Measurements from ENCODE around the gene METTL1. TPM values are rescaled to one million over a fixed set of nuclear protein-coding genes. Genes with fewer than 3 reads are reported as not detected.
A peak's percentile ranks its signal among the peaks of the same experiment; 100 is the strongest.

Gene METTL1
- polyA plus RNA-seq, 1 donor = 22.8 TPM

DNA sequence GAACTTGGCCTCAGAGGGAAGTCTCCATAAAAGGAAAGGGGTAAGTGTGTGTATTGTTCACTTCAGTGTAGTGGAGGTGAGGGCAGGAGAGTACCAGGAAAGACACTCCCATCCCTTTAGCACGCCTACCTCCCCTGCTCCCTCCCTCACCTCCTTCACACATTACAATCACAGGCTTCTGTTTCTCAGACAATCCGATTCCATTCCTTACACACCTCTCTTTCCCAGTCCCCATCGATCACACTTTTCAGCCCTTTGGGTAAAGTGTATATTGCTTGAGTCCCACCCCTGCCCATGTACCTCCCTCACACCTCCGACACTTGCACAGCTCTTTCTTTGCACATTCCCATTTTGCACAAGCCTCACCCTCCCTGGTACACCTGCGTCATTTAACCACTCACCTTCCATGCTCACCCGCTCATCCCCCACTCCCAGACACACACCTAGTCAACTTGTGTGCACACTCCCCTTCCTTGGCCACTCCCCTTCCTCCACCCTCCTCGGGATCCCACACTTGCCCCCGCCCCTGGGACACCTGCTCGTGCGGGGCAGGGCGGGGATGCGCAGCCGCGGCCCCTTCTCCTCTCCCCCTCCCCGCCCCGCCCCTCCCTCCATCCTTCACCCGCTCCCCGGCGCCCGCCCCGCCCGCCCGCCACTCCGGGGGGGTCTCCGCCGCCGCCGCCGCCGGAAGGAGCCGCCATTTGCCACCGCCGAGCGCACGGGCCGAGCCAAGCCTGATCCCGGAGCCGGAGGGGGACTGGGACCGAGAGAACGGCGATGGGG lies 17.3 kb downstream of the METTL1 start, which contains the start of gene MARCHF9:
Gene MARCHF9 (plus strand): TSS at position 693 of the 783 bp plus-strand sequence. CDS start 426 bp downstream, outside the sequence.
- peak within 1 kb of the TSS; percentile 66 for H3K4me3 ChIP-seq (ENCODE audit: low read length)
- peaks cover 30% of the 10 kb centered on the region for H3K36me3 ChIP-seq (ENCODE audit: control insufficient read depth, insufficient read depth, low read length)
- 0% methylated on average over 2 of the region's 41 CpGs for WGBS (ENCODE audit: insufficient coverage, low lambda C conversion rate)
- peak; percentile 88 to 95 for DNase-seq
- peaks cover 35% of the 10 kb centered on the region for H3K4me1 ChIP-seq (ENCODE audit: control insufficient read depth, insufficient read depth, low read length)
- H3K27ac ChIP-seq (ENCODE audit: low read length) = peak within 1 kb of the TSS; percentile 91
- peaks cover 3% of the 10 kb centered on the region for H3K9me3 ChIP-seq (ENCODE audit: control insufficient read depth, low read depth, low read length)
- no peaks in the 10 kb centered on the region for H3K27me3 ChIP-seq (ENCODE audit: control insufficient read depth, insufficient read depth, low read length)

DNA sequence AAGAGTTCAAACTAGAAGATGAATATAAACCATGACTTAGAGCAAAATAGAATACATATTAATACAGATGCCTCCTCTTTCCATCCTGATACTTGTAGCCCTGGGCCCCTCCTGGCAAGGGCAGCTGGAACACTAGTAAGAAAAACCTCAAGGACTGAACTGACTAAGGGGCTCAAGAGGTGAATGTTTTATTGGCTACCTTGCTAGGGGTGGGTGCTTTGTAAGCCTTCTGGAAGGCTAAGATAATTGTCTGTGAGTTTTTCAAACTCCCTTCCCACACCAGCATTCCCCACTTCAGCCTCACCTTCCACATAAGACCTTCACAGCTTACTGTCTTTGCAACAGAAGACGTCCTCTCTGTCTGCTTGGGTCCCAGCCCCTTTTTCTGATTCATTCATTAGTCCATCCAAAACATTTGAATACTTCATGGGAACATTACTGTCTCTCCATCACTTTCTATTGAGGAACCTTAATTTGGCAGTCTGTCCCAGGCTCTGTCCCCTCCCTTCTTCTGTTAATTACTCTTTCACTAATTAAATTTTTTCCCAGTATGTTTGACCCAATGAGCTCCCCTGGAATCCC lies 18.1 kb downstream of the METTL1 start:
- Histone ChIP-seq H3K9me3 (ENCODE audit: control insufficient read depth, low read depth, low read length) (peaks cover 3% of the 10 kb centered on the region), H3K4me3 (ENCODE audit: low read length) (no peak overlapping the region), H3K4me1 (ENCODE audit: control insufficient read depth, insufficient read depth, low read length) (peaks cover 35% of the 10 kb centered on the region), H3K27ac (ENCODE audit: low read length) (peak overlapping the region; percentile 82), H3K36me3 (ENCODE audit: control insufficient read depth, insufficient read depth, low read length) (peaks cover 33% of the 10 kb centered on the region), H3K27me3 (ENCODE audit: control insufficient read depth, insufficient read depth, low read length) (no peaks in the 10 kb centered on the region)
- no peak for DNase-seq
- WGBS (ENCODE audit: insufficient coverage, low lambda C conversion rate) = no CpG with 5 or more reads among the region's 1 CpG

DNA sequence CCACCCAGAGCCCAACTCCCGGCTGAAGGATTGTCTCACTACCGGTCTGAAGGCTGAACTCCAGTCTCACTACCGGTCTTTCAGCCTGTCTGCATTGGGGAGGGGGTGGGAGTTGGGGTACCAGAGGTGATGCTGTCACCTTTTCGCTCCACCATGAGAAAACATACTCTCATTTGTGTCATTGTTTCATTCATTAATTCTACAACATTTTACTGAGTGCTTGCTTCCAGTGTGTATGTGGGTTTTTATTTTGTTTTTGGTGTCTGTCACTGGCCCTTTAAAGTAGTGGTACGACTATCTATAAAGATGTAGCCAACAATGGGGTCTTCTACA lies 19.3 kb downstream of the METTL1 start:
- Histone ChIP-seq H3K4me1 (ENCODE audit: control insufficient read depth, insufficient read depth, low read length) (peaks cover 35% of the 10 kb centered on the region), H3K9me3 (ENCODE audit: control insufficient read depth, low read depth, low read length) (no peaks in the 10 kb centered on the region), H3K27ac (ENCODE audit: low read length) (peak overlapping the region; percentile 72), H3K27me3 (ENCODE audit: control insufficient read depth, insufficient read depth, low read length) (no peaks in the 10 kb centered on the region), H3K36me3 (ENCODE audit: control insufficient read depth, insufficient read depth, low read length) (peaks cover 32% of the 10 kb centered on the region), H3K4me3 (ENCODE audit: low read length) (peak overlapping the region; percentile 26)
- no CpG with 5 or more reads among the region's 5 CpGs for WGBS (ENCODE audit: insufficient coverage, low lambda C conversion rate)
- DNase-seq = no peak

DNA sequence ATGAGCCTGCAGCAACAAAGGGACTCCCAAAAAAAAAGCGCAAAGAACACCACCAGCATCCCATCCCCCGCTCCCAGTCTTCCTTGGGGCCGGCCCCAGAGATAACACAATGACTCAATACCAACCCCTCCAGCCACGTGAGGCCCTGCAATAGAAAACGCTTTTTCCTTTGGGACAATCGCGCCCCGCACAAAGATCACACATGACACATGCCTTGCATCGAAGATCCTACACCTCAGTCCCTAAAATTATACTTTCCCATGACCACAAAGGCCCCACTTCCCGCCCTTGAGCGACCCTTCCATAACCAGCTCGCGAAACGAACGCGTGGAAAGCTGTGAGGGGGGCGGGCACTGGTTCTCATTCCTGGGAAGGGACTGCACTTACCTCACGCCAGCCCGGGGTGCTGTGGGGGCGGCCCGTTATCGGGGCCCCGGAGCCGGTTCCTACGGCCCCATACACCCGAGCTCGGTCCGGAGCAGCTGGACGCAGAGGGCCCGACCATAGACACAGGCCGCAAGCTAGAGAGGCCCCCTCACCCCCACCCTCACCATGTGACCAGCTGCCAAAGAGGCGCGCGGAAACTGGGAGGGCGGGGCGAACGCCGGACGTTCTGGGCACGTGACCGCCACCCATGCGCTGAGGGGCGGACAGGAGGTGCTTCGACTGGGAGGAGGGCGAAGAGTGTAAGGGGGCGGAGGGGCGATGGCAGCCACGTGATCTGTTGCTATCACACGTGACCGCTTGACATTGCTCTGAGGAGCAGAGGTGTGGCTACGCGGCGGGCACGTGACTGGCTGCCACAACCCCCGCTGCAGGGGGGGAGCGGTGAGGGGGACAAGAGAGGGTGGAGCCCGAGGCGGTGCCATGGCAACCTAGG lies 19.9 kb downstream of the METTL1 start, which contains the start of gene CDK4:
Gene CDK4 (minus strand): TSS at position 523 of the 880 bp plus-strand sequence. CDS start 593 bp downstream, outside the sequence.
- WGBS (ENCODE audit: insufficient coverage, low lambda C conversion rate) = no CpG with 5 or more reads among the region's 58 CpGs
- no peaks in the 10 kb centered on the region for H3K9me3 ChIP-seq (ENCODE audit: control insufficient read depth, low read depth, low read length)
- peaks cover 35% of the 10 kb centered on the region for H3K4me1 ChIP-seq (ENCODE audit: control insufficient read depth, insufficient read depth, low read length)
- peak within 1 kb of the TSS; percentile 95 for H3K27ac ChIP-seq (ENCODE audit: low read length)
- peak; percentile 100 for DNase-seq
- H3K4me3 ChIP-seq (ENCODE audit: low read length) = peak within 1 kb of the TSS; percentile 75
- H3K27me3 ChIP-seq (ENCODE audit: control insufficient read depth, insufficient read depth, low read length) = no peaks in the 10 kb centered on the region
- peaks cover 36% of the 10 kb centered on the region for H3K36me3 ChIP-seq (ENCODE audit: control insufficient read depth, insufficient read depth, low read length)

DNA sequence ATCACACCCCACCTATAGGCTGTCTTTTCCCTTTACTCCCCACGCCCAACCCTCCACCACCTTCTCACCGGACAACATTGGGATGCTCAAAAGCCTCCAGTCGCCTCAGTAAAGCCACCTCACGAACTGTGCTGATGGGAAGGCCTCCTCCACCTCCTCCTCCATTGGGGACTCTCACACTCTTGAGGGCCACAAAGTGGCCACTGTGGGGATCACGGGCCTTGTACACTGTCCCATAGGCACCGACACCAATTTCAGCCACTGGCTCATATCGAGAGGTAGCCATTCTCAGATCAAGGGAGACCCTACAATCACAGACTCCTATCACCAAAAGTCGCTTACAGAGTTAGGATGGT lies 20.5 kb downstream of the METTL1 start:
- Histone ChIP-seq H3K9me3 (ENCODE audit: control insufficient read depth, low read depth, low read length) (no peaks in the 10 kb centered on the region), H3K27ac (ENCODE audit: low read length) (peak overlapping the region; percentile 95), H3K27me3 (ENCODE audit: control insufficient read depth, insufficient read depth, low read length) (no peaks in the 10 kb centered on the region), H3K4me1 (ENCODE audit: control insufficient read depth, insufficient read depth, low read length) (peaks cover 35% of the 10 kb centered on the region), H3K36me3 (ENCODE audit: control insufficient read depth, insufficient read depth, low read length) (peaks cover 41% of the 10 kb centered on the region), H3K4me3 (ENCODE audit: low read length) (peak overlapping the region; percentile 75)
- no CpG with 5 or more reads among the region's 8 CpGs for WGBS (ENCODE audit: insufficient coverage, low lambda C conversion rate)
- DNase-seq = no peak

DNA sequence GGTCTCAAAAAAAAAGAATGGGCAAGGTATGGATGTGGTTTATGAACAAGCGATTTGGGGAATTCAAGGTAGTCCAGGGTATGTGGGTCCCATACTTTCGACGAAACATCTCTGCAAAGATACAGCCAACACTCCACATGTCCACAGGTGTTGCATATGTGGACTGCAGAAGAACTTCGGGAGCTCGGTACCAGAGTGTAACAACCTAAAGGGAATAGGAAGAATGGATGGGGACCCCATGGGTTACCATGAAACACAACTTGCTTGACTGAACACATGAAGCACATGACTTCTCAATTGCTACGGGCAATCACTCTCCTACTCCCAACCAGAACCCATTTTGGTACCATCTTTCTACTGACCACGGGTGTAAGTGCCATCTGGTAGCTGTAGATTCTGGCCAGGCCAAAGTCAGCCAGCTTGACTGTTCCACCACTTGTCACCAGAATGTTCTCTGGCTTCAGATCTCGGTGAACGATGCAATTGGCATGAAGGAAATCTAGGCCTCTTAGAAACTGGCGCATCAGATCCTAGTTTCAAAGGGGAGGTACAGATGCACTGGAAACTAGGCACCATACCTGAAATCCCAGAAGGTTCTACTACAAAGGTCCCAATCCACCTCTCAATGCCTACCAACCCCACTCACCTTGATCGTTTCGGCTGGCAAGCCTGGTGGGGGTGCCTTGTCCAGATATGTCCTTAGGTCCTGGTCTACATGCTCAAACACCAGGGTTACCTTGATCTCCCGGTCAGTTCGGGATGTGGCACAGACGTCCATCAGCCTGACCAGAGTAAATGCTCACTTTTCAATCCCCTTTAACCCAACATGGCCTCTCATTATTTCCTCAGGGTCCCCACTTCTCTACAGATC lies 21.1 kb downstream of the METTL1 start:
- Histone ChIP-seq H3K27me3 (ENCODE audit: control insufficient read depth, insufficient read depth, low read length) (no peaks in the 10 kb centered on the region), H3K9me3 (ENCODE audit: control insufficient read depth, low read depth, low read length) (no peaks in the 10 kb centered on the region), H3K4me3 (ENCODE audit: low read length) (peak overlapping the region; percentile 75), H3K4me1 (ENCODE audit: control insufficient read depth, insufficient read depth, low read length) (peaks cover 34% of the 10 kb centered on the region), H3K36me3 (ENCODE audit: control insufficient read depth, insufficient read depth, low read length) (peaks cover 44% of the 10 kb centered on the region), H3K27ac (ENCODE audit: low read length) (peak overlapping the region; percentile 95)
- WGBS (ENCODE audit: insufficient coverage, low lambda C conversion rate) = 100% methylated on average over 2 of the region's 15 CpGs
- DNase-seq = no peak

DNA sequence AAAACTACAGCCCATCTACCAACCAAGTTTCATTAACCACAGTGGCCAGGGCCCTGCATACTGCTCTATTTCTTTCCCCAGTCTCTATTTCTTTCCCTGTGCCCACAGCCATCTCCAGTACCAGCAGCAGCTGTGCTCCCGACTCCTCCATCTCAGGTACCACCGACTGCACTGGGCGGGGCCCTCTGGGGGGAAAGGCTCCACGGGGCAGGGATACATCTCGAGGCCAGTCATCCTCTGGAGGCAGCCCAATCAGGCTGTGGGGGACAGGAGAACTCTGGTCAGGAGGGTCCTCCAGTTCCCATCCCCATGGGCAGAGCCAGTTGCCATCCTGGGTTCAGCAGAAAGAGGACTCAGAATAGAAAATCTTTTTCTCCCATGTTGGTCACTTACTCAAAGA lies 22.8 kb downstream of the METTL1 start:
- Histone ChIP-seq H3K36me3 (ENCODE audit: control insufficient read depth, insufficient read depth, low read length) (peaks cover 44% of the 10 kb centered on the region), H3K27ac (ENCODE audit: low read length) (no peak overlapping the region), H3K9me3 (ENCODE audit: control insufficient read depth, low read depth, low read length) (no peaks in the 10 kb centered on the region), H3K4me3 (ENCODE audit: low read length) (no peak overlapping the region), H3K27me3 (ENCODE audit: control insufficient read depth, insufficient read depth, low read length) (no peaks in the 10 kb centered on the region), H3K4me1 (ENCODE audit: control insufficient read depth, insufficient read depth, low read length) (peaks cover 36% of the 10 kb centered on the region)
- no CpG with 5 or more reads among the region's 5 CpGs for WGBS (ENCODE audit: insufficient coverage, low lambda C conversion rate)
- DNase-seq = no peak

DNA sequence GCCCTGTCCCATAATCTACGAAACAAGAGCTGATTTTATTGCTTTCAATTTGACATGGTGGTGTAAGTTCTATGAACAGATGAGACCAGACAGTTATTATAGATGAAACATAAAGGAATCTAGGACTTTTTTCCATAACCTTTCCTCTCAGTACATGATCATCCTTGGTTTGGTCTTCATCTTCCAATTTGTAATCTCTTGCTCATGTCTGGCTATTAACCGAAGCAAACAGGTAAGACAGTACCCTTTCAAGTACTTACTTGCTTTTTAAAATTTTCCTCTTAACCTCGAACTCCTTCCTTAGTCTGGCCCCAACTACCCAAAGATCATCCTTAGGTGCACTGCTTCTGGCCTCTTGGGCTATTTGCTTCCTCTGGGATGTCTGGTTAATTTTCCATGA lies 25.9 kb downstream of the METTL1 start:
- Histone ChIP-seq H3K4me3 (ENCODE audit: low read length) (peak overlapping the region; percentile 92), H3K9me3 (ENCODE audit: control insufficient read depth, low read depth, low read length) (no peaks in the 10 kb centered on the region), H3K27me3 (ENCODE audit: control insufficient read depth, insufficient read depth, low read length) (peaks cover 18% of the 10 kb centered on the region), H3K4me1 (ENCODE audit: control insufficient read depth, insufficient read depth, low read length) (peaks cover 19% of the 10 kb centered on the region), H3K36me3 (ENCODE audit: control insufficient read depth, insufficient read depth, low read length) (peaks cover 43% of the 10 kb centered on the region), H3K27ac (ENCODE audit: low read length) (no peak overlapping the region)
- no peak for DNase-seq
- WGBS (ENCODE audit: insufficient coverage, low lambda C conversion rate) = 78% methylated on average over 2 of the region's 3 CpGs

DNA sequence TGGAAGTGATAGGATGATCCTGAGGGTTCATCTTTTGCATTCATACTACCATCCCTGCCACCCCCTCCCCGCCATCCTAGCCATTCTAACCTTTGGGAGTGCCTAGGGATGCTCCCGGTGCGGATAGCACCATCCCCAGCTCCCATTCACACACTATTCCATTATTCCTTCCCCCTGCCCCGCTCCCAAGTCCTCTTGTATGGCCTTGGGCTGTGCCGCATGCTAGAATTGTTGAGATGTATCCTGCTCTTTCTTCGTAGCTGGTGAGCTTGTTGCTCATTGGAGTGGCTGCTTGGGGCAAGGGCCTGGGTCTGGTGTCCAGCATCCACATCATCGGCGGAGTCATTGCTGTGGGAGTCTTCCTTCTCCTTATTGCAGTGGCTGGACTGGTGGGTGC lies 26.4 kb downstream of the METTL1 start:
- peak overlapping the region; percentile 90 for H3K27ac ChIP-seq (ENCODE audit: low read length)
- 0% methylated on average over 2 of the region's 8 CpGs for WGBS (ENCODE audit: insufficient coverage, low lambda C conversion rate)
- H3K4me1 ChIP-seq (ENCODE audit: control insufficient read depth, insufficient read depth, low read length) = peaks cover 14% of the 10 kb centered on the region
- H3K36me3 ChIP-seq (ENCODE audit: control insufficient read depth, insufficient read depth, low read length) = peaks cover 38% of the 10 kb centered on the region
- H3K9me3 ChIP-seq (ENCODE audit: control insufficient read depth, low read depth, low read length) = no peaks in the 10 kb centered on the region
- peaks cover 23% of the 10 kb centered on the region for H3K27me3 ChIP-seq (ENCODE audit: control insufficient read depth, insufficient read depth, low read length)
- H3K4me3 ChIP-seq (ENCODE audit: low read length) = peak overlapping the region; percentile 92
- DNase-seq = no peak
